ENCODE results near the gene PTPN3.

PTPN3 gene

DNA sequence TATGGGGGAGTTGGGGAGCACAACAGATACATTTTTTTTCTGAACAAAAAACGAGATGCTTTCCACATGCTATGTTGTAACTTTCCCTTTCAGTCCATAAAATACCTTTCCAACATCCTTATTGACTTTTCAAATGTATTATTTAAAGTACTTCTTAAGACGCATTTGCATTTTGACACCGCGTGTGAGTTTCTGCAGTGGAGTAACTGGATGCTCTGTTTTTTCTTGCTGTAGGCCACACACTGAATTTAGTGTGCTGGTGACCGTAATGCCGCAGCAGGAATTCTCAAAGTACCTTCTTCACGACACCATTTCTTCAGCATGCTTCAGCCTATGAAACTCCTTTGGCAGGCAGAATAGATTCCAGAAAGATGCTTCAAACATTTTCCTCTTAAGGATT lies 163.0 kb downstream of the PTPN3 start:
- no peak for DNase-seq

DNA sequence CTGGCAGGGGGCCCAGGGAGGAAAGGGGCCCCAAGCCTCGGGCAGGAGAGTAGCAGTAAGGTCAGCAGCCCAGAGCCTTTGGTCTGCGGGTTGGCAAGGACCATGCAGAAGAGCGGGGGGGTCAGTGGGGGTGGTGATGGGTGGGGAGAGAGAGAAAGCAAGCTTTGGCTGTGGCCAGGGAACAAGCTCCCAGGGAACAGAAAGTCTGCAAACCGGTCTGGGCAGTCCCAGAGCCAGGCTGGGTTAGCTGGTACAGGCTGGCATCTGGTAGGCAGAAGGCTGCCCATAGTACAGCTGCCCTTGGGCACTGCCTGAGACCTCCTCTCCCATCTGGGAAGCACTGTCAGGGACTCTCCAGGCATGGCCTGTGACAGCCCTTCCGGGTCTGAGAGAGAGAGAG lies 166.8 kb downstream of the PTPN3 start:
- no peak for DNase-seq

DNA sequence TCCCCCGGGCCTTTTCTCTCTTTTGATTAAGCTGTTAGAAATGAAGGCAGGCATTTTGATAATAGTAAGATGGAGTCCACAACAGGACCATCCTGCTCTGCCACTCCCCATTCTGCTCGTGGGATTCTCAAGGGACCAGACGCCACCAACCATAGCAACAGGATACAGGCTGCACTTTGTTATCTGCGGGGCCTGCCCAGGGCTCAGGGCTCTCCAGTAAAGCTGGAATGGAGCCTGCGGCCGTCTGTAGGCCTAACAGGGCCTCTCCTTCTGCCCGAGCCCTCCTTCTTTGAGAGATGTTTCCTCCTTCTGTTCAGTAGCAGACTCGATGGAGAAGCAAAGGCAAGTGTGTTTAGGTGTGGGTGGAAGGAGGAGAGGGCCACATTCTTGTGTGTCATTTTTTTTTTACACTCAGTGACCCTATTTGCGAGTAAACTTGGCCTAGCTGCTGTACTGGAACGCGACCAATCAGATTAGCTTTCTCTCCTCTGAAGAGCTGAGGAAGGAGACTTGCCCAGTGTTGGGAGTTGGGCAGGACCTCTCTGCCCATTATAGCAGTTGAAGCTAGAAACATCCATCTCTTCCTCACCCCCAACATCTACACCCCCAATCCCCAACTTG lies 168.4 kb downstream of the PTPN3 start:
- no peak for DNase-seq

DNA sequence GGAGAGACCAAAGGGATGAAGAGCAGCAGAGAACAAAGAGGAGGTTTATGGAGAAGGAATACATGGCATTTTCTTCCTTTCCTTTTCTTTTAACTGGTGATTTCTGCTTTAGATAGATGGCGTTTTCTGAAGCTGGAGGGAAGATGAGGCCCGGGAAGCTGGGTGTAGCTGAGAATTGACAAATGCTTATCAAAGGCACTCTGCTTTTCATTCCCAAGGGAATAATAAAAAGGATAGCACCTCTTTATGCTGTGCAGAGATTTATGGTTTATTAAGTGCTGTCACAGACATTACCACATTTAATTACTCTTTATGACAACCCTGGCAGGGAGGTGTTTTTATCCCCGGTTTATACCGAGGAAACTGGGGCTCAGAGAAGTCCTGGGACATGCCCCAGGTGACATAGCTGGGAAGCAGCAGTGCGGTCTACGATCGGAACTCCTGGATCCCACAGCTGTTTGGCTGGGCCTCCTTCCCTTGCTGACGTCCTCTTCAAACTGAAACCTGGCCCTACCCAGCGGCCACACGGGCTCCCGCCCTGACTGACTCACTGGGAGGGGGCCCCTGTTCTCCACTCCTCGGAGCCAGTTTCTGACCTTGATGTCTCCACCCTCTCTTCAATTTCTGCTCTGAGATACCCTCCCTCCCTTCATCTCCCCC lies 169.0 kb downstream of the PTPN3 start:
- DNase-seq = no peak
